Left renal pelvis (tissue), 4 donors: ENCODE results near the gene SCYGR4. TPM values are rescaled to one million over a fixed set of nuclear protein-coding genes. Genes with fewer than 3 reads are reported as not detected.
"Not testable (repeated sequence)": the region's sequence is repeated elsewhere in the genome, so short reads cannot be mapped to it uniquely, and the experiment has no call there.

Experiments used
- DNase-seq, 4 donors: peaks; one replicate each; pipeline ENCODE4 v3.0.0-alpha.2; 2013; ENCODE audit warnings: low read depth in 4 of 4, low spot score in 3 of 4
- polyA plus RNA-seq, 4 donors: library from polyadenylated mRNA; unstranded; fragments of 120-200 nt; gene quantifications; one replicate each; pipeline ENCODE4 v1.2.1, GENCODE V29; 2013; ENCODE audit not compliant: insufficient read length in 4 of 4

The SCYGR4 gene
- polyA plus RNA-seq, 4 donors, result 0.10 to 0.12 TPM; not detected in 2

- no peak for DNase-seq
Observed at GRCh38 chr2:227665189-227665940, 48.1 kb downstream of the SCYGR4 start.

- not testable (repeated sequence) for DNase-seq
Observed at GRCh38 chr2:227666631-227667170, 49.4 kb downstream of the SCYGR4 start, which contains the start of gene SCYGR5. TSS of gene SCYGR5 (plus strand) at chr2:227666804. CDS start at chr2:227666804, 0 bp downstream.

Other genes with a start within 250 kb of the SCYGR4 start
- under 1 TPM; 0.05 to 0.21 (median 0.12) TPM for gene TM4SF20, start 238.2 kb upstream of the SCYGR4 start, polyA plus RNA-seq
- not detected for gene SCYGR1, start 229.5 kb upstream of the SCYGR4 start, polyA plus RNA-seq
- 10 to 100 TPM; 52.6 to 85.0 (median 70.4) TPM for gene AGFG1, start 145.3 kb upstream of the SCYGR4 start, polyA plus RNA-seq
- gene SCYGR2, start 18.6 kb upstream of the SCYGR4 start, polyA plus RNA-seq, result not detected
- gene SCYGR3, start 2.7 kb upstream of the SCYGR4 start, polyA plus RNA-seq, result not detected
- not detected for gene SCYGR5, start 49.3 kb downstream of the SCYGR4 start, polyA plus RNA-seq
- 10 to 100 TPM in 1 of 4 donors, 1 to 10 TPM in 3; 1.3 to 11.0 (median 6.9) TPM for gene SLC19A3, start 100.5 kb downstream of the SCYGR4 start, polyA plus RNA-seq
- gene SCYGR6, start 107.3 kb downstream of the SCYGR4 start, polyA plus RNA-seq, result not detected
- not detected for gene SCYGR7, start 110.8 kb downstream of the SCYGR4 start, polyA plus RNA-seq
- not detected for gene SCYGR8, start 128.4 kb downstream of the SCYGR4 start, polyA plus RNA-seq
- gene CCL20, start 196.3 kb downstream of the SCYGR4 start, polyA plus RNA-seq, result under 1 TPM; 0.36 to 0.94 (median 0.75) TPM